Cardiac fibroblast (primary cell): ENCODE results near the gene ZNF641.

Experiments used
- DNase-seq, 2 donors: peaks; one replicate each; pipeline versions ENCODE4 v3.0.0 to v3.0.0-alpha.2; 2010; ENCODE audit warnings: low read depth in 2 of 2
- H3K4me3 ChIP-seq, 2 donors: replicated peaks in 1 of 2; 1 replicate in 1 of 2; 2 replicates in 1 of 2; pipeline ENCODE4 v1.5.1; 2011; ENCODE audit warnings: low read depth in 2 of 2, low read length in 2 of 2, mild to moderate bottlenecking in 2 of 2, moderate library complexity in 1 of 2
- CTCF ChIP-seq: IDR thresholded peaks from one replicate; pipeline ENCODE4 v1.5.1; 2011; ENCODE audit warnings: low read depth, mild to moderate bottlenecking, low read length, inconsistent platforms

ZNF641 gene

DNA sequence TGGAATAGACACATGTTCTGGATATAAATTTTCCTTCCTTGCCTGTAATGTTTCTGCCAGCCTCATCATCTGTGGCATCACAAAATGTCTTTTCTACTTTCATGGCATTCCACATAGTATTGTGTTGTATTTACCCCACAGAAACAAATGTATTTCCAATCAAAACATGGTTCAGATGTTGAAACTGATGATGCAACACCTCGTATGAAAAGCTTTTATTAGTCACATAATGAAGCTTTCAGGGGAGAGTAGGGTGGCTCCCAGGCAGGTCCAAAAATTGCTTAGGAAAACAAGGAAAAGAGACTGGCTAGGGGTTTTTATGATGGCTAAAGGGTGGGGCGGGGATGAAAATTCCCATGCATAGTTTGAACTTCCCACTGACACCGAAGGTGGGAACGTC, 29.1 kb upstream of the ZNF641 start:
- peak; percentile 4 to 49 for DNase-seq
- TF ChIP-seq CTCF = no peak

DNA sequence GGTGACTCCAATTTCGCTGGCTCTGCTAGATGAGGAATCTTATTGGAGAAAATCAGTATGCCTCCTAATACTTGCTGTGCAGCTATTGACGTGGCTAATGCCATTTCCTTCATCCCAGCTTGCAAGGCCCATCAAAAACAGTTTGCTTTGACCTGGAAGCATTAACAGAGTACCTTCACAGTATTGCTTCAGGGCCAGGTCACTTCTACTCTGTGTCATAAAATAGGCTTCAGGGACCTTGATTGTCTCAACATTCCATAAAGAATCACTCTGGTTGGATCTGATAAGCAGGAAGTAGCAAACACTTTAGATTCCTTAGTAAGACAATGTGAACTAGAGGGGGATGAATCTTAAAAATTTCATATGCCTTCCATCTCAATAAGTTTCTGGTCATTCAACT, 26.9 kb upstream of the ZNF641 start:
- TF ChIP-seq CTCF = no peak
- no peak overlapping the region for H3K4me3 ChIP-seq
- DNase-seq = no peak

More for the DNA sequence above, 29.1 kb upstream of the ZNF641 start:
- no peak overlapping the region for H3K4me3 ChIP-seq

DNA sequence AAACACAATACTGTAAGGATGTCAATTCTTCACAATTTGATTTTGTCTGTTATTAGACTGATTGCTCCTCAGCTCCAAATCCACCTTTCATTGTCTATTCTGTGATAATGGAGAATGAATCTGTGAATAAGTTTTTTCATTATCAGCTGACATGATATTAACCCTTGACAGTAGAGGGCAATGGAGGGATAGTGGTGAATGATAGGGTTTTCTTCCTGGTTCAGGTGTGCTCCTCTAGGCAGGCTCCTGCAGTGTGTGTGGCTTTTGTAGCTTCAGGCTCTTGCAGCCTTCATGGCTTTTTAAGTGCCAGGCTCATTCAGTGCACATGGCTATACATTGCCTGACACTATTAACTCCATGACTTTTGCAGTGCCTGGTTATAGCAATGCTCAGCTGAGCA, 23.4 kb upstream of the ZNF641 start:
- H3K4me3 ChIP-seq = no peak overlapping the region
- no peak for TF ChIP-seq CTCF
- no peak for DNase-seq

GRCh38 chr12:48366131-48366530, 15.4 kb upstream of the ZNF641 start:
- TF ChIP-seq CTCF = no peak
- DNase-seq = no peak
- H3K4me3 ChIP-seq = no peak overlapping the region

GRCh38 chr12:48361664-48362339, 11.1 kb upstream of the ZNF641 start:
- no peak overlapping the region for H3K4me3 ChIP-seq
- no peak for TF ChIP-seq CTCF
- no peak for DNase-seq

GRCh38 chr12:48358937-48359513, 8.3 kb upstream of the ZNF641 start:
- no peak for DNase-seq
- TF ChIP-seq CTCF = no peak
- H3K4me3 ChIP-seq = no peak overlapping the region
